Measurements from ENCODE around the gene TEAD2. TPM values are rescaled to one million over a fixed set of nuclear protein-coding genes. Genes with fewer than 3 reads are reported as not detected.
A peak's percentile ranks its signal among the peaks of the same experiment; 100 is the strongest.

TEAD2 gene
- total and polyA plus RNA-seq, 2 of the 13 experiments (the other 11 are each of a cell fraction or from before 2014, with no cell fraction given), result 10.8 to 12.5 TPM

DNA sequence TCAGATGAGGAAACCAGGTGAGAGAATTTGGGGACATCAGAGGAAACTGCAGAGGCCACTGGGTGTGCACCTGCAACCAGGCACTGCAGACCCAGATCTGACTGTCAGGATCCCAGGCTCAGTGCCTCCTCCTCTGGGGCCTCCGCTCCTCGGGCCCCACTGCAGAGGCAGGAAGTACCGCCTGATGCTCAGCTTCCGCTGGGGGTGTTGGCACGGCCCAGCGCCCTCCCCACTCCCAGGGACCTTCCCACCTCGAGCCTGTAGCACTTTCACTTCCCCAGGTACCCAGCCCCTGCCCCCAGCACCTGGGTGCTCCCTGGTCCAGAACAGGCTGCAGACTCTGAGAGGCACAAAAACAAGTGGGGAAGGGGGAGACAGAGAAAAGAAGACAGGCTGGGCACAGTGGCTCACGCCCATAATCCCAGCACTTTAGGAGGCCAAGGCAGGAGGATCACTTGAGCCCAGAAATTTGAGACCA is 28.4 kb downstream of the TEAD2 start:
- no TSS peak for BruUV-seq (replicated peaks)
- H2AFZ ChIP-seq (ENCODE audit: low read length), result no peak overlapping the region
- H3K9ac ChIP-seq (ENCODE audit: insufficient read depth, low read depth, low read length), result no peak overlapping the region
- FAIRE-seq (no peak), DNase-seq (ENCODE audit: low spot score) (no peak), ATAC-seq (no peak)
- ChIA-PET POLR2A (no interaction called here), CTCF (ENCODE audit: low intra/inter-chr PET ratio, low total read pairs) (no interaction called here)
- intact Hi-C loops (cut with micrococcal nuclease; ENCODE audit: unreplicated experiment) (no loop called here), in situ Hi-C loops (cut with HindIII; ENCODE audit: extremely low pct_ligation_motif_present, low pct_unique_long_range_greater_than_20kb) (no loop called here)
- peak overlapping the region; percentile 23; the same call in 1 of the 2 replicates for H3K4me2 ChIP-seq (ENCODE audit: low read depth, low read length)
- no peaks in the 10 kb centered on the region for H3K9me3 ChIP-seq (ENCODE audit: low read length)
- 44% methylated on average over 2 of the region's 8 CpGs for WGBS (ENCODE audit: low lambda C conversion rate)
- peaks cover 35% of the 10 kb centered on the region for H3K4me1 ChIP-seq (ENCODE audit: insufficient read depth, low read length)
- H3K36me3 ChIP-seq (replicated peaks in 1 of 2; ENCODE audit: control insufficient read depth in 1 of 2, insufficient read depth in 2 of 2, low read length in 2 of 2), result no peaks in the 10 kb centered on the region
- H3K79me2 ChIP-seq (ENCODE audit: insufficient read depth, low read length), result no peaks in the 10 kb centered on the region
- no peak for TF ChIP-seq SMARCE1 (IDR thresholded peaks at IDR 0.05; ENCODE audit: borderline replicate concordance)
- TF ChIP-seq, protein P1, sequence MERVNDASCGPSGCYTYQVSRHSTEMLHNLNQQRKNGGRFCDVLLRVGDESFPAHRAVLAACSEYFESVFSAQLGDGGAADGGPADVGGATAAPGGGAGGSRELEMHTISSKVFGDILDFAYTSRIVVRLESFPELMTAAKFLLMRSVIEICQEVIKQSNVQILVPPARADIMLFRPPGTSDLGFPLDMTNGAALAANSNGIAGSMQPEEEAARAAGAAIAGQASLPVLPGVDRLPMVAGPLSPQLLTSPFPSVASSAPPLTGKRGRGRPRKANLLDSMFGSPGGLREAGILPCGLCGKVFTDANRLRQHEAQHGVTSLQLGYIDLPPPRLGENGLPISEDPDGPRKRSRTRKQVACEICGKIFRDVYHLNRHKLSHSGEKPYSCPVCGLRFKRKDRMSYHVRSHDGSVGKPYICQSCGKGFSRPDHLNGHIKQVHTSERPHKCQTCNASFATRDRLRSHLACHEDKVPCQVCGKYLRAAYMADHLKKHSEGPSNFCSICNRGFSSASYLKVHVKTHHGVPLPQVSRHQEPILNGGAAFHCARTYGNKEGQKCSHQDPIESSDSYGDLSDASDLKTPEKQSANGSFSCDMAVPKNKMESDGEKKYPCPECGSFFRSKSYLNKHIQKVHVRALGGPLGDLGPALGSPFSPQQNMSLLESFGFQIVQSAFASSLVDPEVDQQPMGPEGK (CRISPR knock-in tag; IDR thresholded peaks at IDR 0.05), result peak; percentile 55; the same call in 1 of the 2 replicates
- peak; percentile 38; the same call in 1 of the 2 replicates for TF ChIP-seq GABPB1 (CRISPR knock-in tag; IDR thresholded peaks at IDR 0.05)
- TF ChIP-seq ZNF770 (CRISPR knock-in tag; IDR thresholded peaks at IDR 0.05), result peak; percentile 37; the same call in 1 of the 2 replicates
- 0 out of 2 replicates have a peak, but pooled peaks have one; percentile 11 for TF ChIP-seq GABPA (IDR thresholded peaks at IDR 0.05; ENCODE audit: low read depth, low read length)
- peak; percentile 29; the same call in 1 of the 2 replicates for TF ChIP-seq GABPA (CRISPR knock-in tag; IDR thresholded peaks at IDR 0.05; ENCODE audit: low read depth)
- TF ChIP-seq, protein P2, sequence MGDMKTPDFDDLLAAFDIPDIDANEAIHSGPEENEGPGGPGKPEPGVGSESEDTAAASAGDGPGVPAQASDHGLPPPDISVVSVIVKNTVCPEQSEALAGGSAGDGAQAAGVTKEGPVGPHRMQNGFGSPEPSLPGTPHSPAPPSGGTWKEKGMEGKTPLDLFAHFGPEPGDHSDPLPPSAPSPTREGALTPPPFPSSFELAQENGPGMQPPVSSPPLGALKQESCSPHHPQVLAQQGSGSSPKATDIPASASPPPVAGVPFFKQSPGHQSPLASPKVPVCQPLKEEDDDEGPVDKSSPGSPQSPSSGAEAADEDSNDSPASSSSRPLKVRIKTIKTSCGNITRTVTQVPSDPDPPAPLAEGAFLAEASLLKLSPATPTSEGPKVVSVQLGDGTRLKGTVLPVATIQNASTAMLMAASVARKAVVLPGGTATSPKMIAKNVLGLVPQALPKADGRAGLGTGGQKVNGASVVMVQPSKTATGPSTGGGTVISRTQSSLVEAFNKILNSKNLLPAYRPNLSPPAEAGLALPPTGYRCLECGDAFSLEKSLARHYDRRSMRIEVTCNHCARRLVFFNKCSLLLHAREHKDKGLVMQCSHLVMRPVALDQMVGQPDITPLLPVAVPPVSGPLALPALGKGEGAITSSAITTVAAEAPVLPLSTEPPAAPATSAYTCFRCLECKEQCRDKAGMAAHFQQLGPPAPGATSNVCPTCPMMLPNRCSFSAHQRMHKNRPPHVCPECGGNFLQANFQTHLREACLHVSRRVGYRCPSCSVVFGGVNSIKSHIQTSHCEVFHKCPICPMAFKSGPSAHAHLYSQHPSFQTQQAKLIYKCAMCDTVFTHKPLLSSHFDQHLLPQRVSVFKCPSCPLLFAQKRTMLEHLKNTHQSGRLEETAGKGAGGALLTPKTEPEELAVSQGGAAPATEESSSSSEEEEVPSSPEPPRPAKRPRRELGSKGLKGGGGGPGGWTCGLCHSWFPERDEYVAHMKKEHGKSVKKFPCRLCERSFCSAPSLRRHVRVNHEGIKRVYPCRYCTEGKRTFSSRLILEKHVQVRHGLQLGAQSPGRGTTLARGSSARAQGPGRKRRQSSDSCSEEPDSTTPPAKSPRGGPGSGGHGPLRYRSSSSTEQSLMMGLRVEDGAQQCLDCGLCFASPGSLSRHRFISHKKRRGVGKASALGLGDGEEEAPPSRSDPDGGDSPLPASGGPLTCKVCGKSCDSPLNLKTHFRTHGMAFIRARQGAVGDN (CRISPR knock-in tag; IDR thresholded peaks at IDR 0.05), result peak; percentile 15; the same call in 1 of the 2 replicates
- 0 out of 2 replicates have a peak, but pooled peaks have one; percentile 19 for TF ChIP-seq KDM2A (CRISPR knock-in tag; IDR thresholded peaks at IDR 0.05; ENCODE audit: borderline replicate concordance, low read depth)
- TF ChIP-seq, protein P3, sequence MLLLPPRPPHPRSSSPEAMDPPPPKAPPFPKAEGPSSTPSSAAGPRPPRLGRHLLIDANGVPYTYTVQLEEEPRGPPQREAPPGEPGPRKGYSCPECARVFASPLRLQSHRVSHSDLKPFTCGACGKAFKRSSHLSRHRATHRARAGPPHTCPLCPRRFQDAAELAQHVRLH (CRISPR knock-in tag; IDR thresholded peaks at IDR 0.05; ENCODE audit: borderline replicate concordance, low read depth), result no peak
- no peak for TF ChIP-seq FOXC1 (CRISPR knock-in tag; IDR thresholded peaks at IDR 0.05; ENCODE audit: borderline replicate concordance)
- H4K20me1 ChIP-seq (ENCODE audit: insufficient read depth, low read length), result no peaks in the 10 kb centered on the region
- H3K4me3 ChIP-seq (replicated peaks in 1 of 3; ENCODE audit: insufficient read depth in 1 of 3, low read depth in 2 of 3, low read length in 3 of 3), result no peak overlapping the region; a peak in 1 of 6 replicates
- H3K27ac ChIP-seq (ENCODE audit: extremely low read length, insufficient read depth, low read length), result no peak overlapping the region
- H3K27me3 ChIP-seq (ENCODE audit: control insufficient read depth in 1 of 2, insufficient read depth in 2 of 2, low read length in 2 of 2), result no peaks in the 10 kb centered on the region

All from HepG2 (cell line).